ENCODE results near the gene NT5C1B.

The NT5C1B gene

GRCh38 chr2:18552351-18553077, 36.9 kb downstream of the NT5C1B start:
- Histone ChIP-seq H3K27me3 (ENCODE audit: low read length) (no peaks in the 10 kb centered on the region), H3K9me2 (replicated peaks; ENCODE audit: insufficient read depth, low read length) (no peaks in the 10 kb centered on the region), H3K9me3 (ENCODE audit: insufficient read depth, low read length) (no peaks in the 10 kb centered on the region), H4K20me1 (ENCODE audit: low read depth, low read length) (peaks cover 18% of the 10 kb centered on the region), H3F3A (ENCODE audit: insufficient read depth) (no peaks in the 10 kb centered on the region), H3K79me2 (ENCODE audit: insufficient read depth, low read length) (peaks cover 17% of the 10 kb centered on the region), H3K27ac (ENCODE audit: low read depth, low read length) (no peak overlapping the region), H3K4me2 (ENCODE audit: low read depth, low read length, poor library complexity, severe bottlenecking) (no peak overlapping the region), H3K9ac (ENCODE audit: low read length) (no peak overlapping the region), H3K36me3 (ENCODE audit: low read length) (peaks cover 22% of the 10 kb centered on the region), H2AFZ (ENCODE audit: low read depth, low read length, severe bottlenecking) (no peak overlapping the region), H3K4me3 (ENCODE audit: insufficient read depth, low read length, poor library complexity, severe bottlenecking) (no peak overlapping the region)
- TF ChIP-seq CTCF (IDR thresholded peaks at IDR 0.05; ENCODE audit: insufficient read depth, low read length, poor library complexity, severe bottlenecking), result no peak
- TF ChIP-seq EZH2phosphoT487 (conservative IDR thresholded peaks at IDR 0.05; ENCODE audit: low read length), result no peak

GRCh38 chr2:18551623-18552022, 37.7 kb downstream of the NT5C1B start:
- H3K4me2 ChIP-seq (ENCODE audit: low read depth, low read length, poor library complexity, severe bottlenecking), result no peak overlapping the region
- no peaks in the 10 kb centered on the region for H3F3A ChIP-seq (ENCODE audit: insufficient read depth)
- H3K36me3 ChIP-seq (ENCODE audit: low read length), result peaks cover 22% of the 10 kb centered on the region
- TF ChIP-seq CTCF (IDR thresholded peaks at IDR 0.05; ENCODE audit: insufficient read depth, low read length, poor library complexity, severe bottlenecking) (no peak), EZH2phosphoT487 (conservative IDR thresholded peaks at IDR 0.05; ENCODE audit: low read length) (no peak)
- H3K9ac ChIP-seq (ENCODE audit: low read length), result no peak overlapping the region
- peaks cover 11% of the 10 kb centered on the region for H4K20me1 ChIP-seq (ENCODE audit: low read depth, low read length)
- H3K4me3 ChIP-seq (ENCODE audit: insufficient read depth, low read length, poor library complexity, severe bottlenecking), result no peak overlapping the region
- H3K9me3 ChIP-seq (ENCODE audit: insufficient read depth, low read length), result no peaks in the 10 kb centered on the region
- no peak overlapping the region for H2AFZ ChIP-seq (ENCODE audit: low read depth, low read length, severe bottlenecking)
- H3K27me3 ChIP-seq (ENCODE audit: low read length), result no peaks in the 10 kb centered on the region
- H3K9me2 ChIP-seq (replicated peaks; ENCODE audit: insufficient read depth, low read length), result no peaks in the 10 kb centered on the region
- H3K79me2 ChIP-seq (ENCODE audit: insufficient read depth, low read length), result peaks cover 10% of the 10 kb centered on the region; the same call in 1 of the 2 replicates
- no peak overlapping the region for H3K27ac ChIP-seq (ENCODE audit: low read depth, low read length)

GRCh38 chr2:18551169-18551568, 38.2 kb downstream of the NT5C1B start:
- TF ChIP-seq CTCF (IDR thresholded peaks at IDR 0.05; ENCODE audit: insufficient read depth, low read length, poor library complexity, severe bottlenecking), result no peak
- TF ChIP-seq EZH2phosphoT487 (conservative IDR thresholded peaks at IDR 0.05; ENCODE audit: low read length), result no peak
- Histone ChIP-seq H3K9me3 (ENCODE audit: insufficient read depth, low read length) (no peaks in the 10 kb centered on the region), H3K4me3 (ENCODE audit: insufficient read depth, low read length, poor library complexity, severe bottlenecking) (no peak overlapping the region), H4K20me1 (ENCODE audit: low read depth, low read length) (peaks cover 9% of the 10 kb centered on the region), H3K79me2 (ENCODE audit: insufficient read depth, low read length) (peaks cover 5% of the 10 kb centered on the region; the same call in 1 of the 2 replicates), H3K27me3 (ENCODE audit: low read length) (no peaks in the 10 kb centered on the region), H3K4me2 (ENCODE audit: low read depth, low read length, poor library complexity, severe bottlenecking) (no peak overlapping the region), H3K36me3 (ENCODE audit: low read length) (peaks cover 18% of the 10 kb centered on the region), H3F3A (ENCODE audit: insufficient read depth) (no peaks in the 10 kb centered on the region), H3K9me2 (replicated peaks; ENCODE audit: insufficient read depth, low read length) (no peaks in the 10 kb centered on the region), H3K9ac (ENCODE audit: low read length) (no peak overlapping the region), H3K27ac (ENCODE audit: low read depth, low read length) (no peak overlapping the region), H2AFZ (ENCODE audit: low read depth, low read length, severe bottlenecking) (no peak overlapping the region)

Measured in SU-DHL-6 (cell line).